ENCODE results near the gene USP36. TPM values are rescaled to one million over a fixed set of nuclear protein-coding genes. Genes with fewer than 3 reads are reported as not detected.

The USP36 gene
- total RNA-seq, 1 donor from 2014 or later: 54.1 TPM

- Mint-ChIP-seq H3K27ac (no peak overlapping the region), H3K27me3 (no peaks in the 10 kb centered on the region), H3K36me3 (ENCODE audit: insufficient read depth) (no peaks in the 10 kb centered on the region), H3K4me3 (ENCODE audit: low read depth) (peak overlapping the region; percentile 37), H3K4me1 (ENCODE audit: low read depth) (peaks cover 21% of the 10 kb centered on the region), H3K9me3 (ENCODE audit: low read depth) (no peaks in the 10 kb centered on the region)
- TF ChIP-seq CTCF (IDR thresholded peaks at IDR 0.05; ENCODE audit: unreplicated experiment): peak; percentile 53
- no peak for DNase-seq (ENCODE audit: low spot score, unreplicated experiment)
These were observed 2.4 kb upstream of the USP36 start for GRCh38 chr17:78842881-78843565.

DNA sequence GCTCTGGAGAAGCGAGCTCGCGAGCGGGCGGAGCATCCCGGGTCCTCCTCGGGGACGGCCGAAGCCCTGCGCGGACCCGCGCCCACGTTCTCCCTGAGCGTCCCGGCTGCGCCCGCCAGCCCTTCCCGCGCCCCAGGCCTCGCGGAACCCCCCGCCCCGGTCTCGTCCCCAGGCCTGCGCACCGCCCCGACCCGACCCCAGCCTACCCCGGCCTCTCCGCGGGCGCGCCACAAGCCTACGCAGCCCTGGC is 159 bp downstream of the USP36 start:
- H3K36me3 Mint-ChIP-seq (ENCODE audit: insufficient read depth): peaks cover 7% of the 10 kb centered on the region
- H3K4me3 Mint-ChIP-seq (ENCODE audit: low read depth): peak overlapping the region; percentile 79
- H3K27ac Mint-ChIP-seq: peak overlapping the region; percentile 97
- no peak for DNase-seq (ENCODE audit: low spot score, unreplicated experiment)
- H3K4me1 Mint-ChIP-seq (ENCODE audit: low read depth): peaks cover 21% of the 10 kb centered on the region
- no peaks in the 10 kb centered on the region for H3K27me3 Mint-ChIP-seq
- no peak for TF ChIP-seq CTCF (IDR thresholded peaks at IDR 0.05; ENCODE audit: unreplicated experiment)
- no peaks in the 10 kb centered on the region for H3K9me3 Mint-ChIP-seq (ENCODE audit: low read depth)

- no peaks in the 10 kb centered on the region for H3K9me3 Mint-ChIP-seq (ENCODE audit: low read depth)
- H3K4me1 Mint-ChIP-seq (ENCODE audit: low read depth): peaks cover 21% of the 10 kb centered on the region
- peak; percentile 22 for DNase-seq (ENCODE audit: low spot score, unreplicated experiment)
- no peaks in the 10 kb centered on the region for H3K27me3 Mint-ChIP-seq
- TF ChIP-seq CTCF (IDR thresholded peaks at IDR 0.05; ENCODE audit: unreplicated experiment): no peak
- H3K36me3 Mint-ChIP-seq (ENCODE audit: insufficient read depth): peaks cover 7% of the 10 kb centered on the region
- peak overlapping the region; percentile 79 for H3K4me3 Mint-ChIP-seq (ENCODE audit: low read depth)
- H3K27ac Mint-ChIP-seq: peak overlapping the region; percentile 94
These were observed 668 bp downstream of the USP36 start for GRCh38 chr17:78839762-78840529.

DNA sequence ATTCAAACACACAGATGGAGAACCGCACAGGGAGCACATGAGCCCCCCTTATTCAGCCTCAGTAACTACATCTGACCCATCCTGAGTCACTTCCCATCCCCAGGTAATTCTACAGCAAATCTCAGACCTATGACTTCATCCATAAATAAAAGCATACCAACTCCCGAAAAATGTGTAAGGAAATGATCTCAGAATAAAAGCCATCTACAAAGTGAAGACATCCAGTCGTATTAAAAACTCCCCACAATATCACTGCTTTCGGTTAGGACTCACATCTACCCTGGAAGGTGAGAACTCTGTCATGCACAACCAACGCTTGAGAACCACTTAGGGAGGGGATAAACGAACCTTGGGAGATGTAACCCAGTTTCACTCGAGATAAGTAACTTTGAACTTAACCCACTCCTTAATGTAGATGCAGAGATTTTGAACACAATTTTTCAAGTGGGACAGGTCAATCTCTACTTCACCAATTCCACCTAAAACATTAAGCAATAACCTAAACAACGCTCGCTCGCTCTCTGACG is 1.3 kb downstream of the USP36 start:
- peaks cover 7% of the 10 kb centered on the region for H3K36me3 Mint-ChIP-seq (ENCODE audit: insufficient read depth)
- no peaks in the 10 kb centered on the region for H3K9me3 Mint-ChIP-seq (ENCODE audit: low read depth)
- peak overlapping the region; percentile 94 for H3K27ac Mint-ChIP-seq
- H3K4me1 Mint-ChIP-seq (ENCODE audit: low read depth): peaks cover 21% of the 10 kb centered on the region
- peak overlapping the region; percentile 79 for H3K4me3 Mint-ChIP-seq (ENCODE audit: low read depth)
- no peaks in the 10 kb centered on the region for H3K27me3 Mint-ChIP-seq
- TF ChIP-seq CTCF (IDR thresholded peaks at IDR 0.05; ENCODE audit: unreplicated experiment): no peak
- no peak for DNase-seq (ENCODE audit: low spot score, unreplicated experiment)

- Mint-ChIP-seq H3K9me3 (ENCODE audit: low read depth) (no peaks in the 10 kb centered on the region), H3K4me3 (ENCODE audit: low read depth) (peak overlapping the region; percentile 79), H3K4me1 (ENCODE audit: low read depth) (peaks cover 21% of the 10 kb centered on the region), H3K36me3 (ENCODE audit: insufficient read depth) (peaks cover 9% of the 10 kb centered on the region), H3K27ac (peak overlapping the region; percentile 94), H3K27me3 (no peaks in the 10 kb centered on the region)
- no peak for DNase-seq (ENCODE audit: low spot score, unreplicated experiment)
- TF ChIP-seq CTCF (IDR thresholded peaks at IDR 0.05; ENCODE audit: unreplicated experiment): no peak
These were observed 2.0 kb downstream of the USP36 start for GRCh38 chr17:78838574-78839005.
